HG02885 (cell line): ENCODE measurements around the gene HIRIP3.
"Not testable (repeated sequence)": the region's sequence is repeated elsewhere in the genome, so short reads cannot be mapped to it uniquely, and the experiment has no call there.

Experiments used
- ATAC-seq: cut with Tn5 transposase; IDR thresholded peaks from one replicate; pipeline ENCODE4 v1.9.1; 2021; ENCODE audit warnings: mild to moderate bottlenecking; ENCODE audit not compliant: unreplicated experiment, poor library complexity

HIRIP3 gene

DNA sequence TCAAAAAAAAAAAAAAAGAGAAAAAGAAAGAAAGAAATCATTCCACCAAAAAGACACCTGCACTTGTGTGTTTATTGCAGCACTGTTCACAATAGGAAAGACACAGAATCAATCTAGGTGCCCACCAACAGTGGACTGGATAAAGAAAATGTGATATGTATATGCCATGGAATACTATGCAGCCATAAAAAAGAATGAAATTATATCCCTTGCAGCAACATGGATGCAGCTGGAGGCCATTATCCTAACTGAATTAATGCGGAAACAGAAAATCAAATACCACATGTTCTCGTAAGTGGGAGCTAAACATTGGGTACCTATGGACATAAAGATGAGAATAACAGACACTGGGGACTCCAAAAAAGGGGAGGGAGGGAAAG, 21.9 kb upstream of the HIRIP3 start:
- no peak for ATAC-seq

- no peak for ATAC-seq
Observed at GRCh38 chr16:30016555-30017276, 21.3 kb upstream of the HIRIP3 start.

DNA sequence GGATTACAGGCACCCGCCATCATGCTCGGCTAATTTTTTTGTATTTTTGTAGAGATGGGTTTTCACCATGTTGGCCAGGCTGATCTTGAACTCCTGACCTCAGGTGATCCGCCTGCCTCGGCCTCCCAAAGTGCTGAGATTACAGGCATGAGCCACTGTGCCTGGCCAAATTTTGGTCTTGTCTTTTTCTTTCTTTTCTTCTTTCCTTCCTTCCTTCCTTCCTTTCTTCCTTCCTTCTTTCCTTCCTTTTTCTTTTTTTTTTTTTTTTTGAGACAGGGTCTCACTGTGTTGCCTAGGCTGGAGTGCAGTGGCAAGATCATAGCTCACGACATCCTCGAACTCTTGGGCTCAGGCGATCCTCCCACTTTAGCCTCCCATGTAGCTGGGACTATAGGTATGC, 20.0 kb upstream of the HIRIP3 start:
- not testable (repeated sequence) for ATAC-seq

DNA sequence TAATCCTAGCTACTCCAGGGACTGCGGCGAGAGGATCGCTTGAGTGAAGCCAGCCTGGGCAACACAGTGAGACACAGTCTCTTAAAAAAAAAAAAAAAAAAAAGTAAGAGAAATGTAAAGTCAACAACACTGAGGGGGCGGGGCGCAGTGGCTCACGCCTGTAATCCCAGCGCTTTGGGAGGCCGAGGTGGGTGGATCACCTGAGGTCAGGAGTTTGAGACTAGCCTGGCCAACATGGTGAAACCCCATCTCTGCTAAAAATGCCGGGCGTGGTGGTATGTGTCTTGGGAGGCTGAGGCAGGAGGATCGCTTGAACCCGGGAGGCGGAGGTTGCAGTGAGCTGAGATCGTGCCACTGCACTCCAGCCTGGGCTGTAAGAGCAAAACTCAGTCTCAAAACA, 17.2 kb upstream of the HIRIP3 start:
- not testable (repeated sequence) for ATAC-seq

DNA sequence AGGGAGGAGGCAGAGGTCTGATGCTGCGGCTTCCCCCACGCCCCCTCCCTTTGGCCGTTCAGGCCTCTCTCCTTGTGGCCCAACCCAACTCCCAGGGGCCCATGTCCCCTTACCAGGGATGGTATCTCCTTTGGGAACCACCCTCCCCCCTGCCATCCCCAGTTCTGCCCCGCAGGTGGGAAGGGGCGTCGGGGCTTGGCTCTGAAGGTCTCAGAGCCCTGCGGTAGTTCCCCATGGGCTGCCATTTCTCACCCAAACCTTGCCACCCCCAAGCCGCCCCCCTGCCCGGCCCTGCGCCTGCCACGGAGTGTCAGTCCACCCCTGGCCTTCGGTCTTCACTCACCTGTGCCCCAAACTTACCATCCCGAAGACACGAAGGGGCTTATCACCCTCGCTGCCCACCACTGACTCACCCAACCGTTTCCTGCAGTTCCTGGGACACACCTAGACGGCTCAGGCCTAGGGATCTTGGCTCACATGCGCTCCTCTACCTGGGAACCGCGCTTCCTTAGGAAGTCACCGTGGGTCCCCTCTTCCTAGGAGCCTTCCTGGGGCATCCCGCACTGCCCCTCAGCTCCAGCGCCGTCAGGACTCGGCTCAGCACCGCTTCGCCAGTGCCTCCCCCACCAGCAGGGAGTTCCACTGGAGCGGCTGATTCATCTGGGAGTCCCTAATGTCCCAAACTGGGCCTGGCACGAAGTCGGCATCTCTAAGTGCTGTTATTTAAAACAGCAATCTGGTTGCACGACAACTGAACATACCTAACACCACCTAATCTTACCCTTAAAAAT, 16.5 kb upstream of the HIRIP3 start:
- no peak for ATAC-seq

GRCh38 chr16:30010844-30011713, 15.7 kb upstream of the HIRIP3 start, which contains the start of gene DOC2A:
Gene DOC2A (minus strand): TSS chr16:30011027. CDS start chr16:30010222, 805 bp downstream.
- no peak for ATAC-seq

DNA sequence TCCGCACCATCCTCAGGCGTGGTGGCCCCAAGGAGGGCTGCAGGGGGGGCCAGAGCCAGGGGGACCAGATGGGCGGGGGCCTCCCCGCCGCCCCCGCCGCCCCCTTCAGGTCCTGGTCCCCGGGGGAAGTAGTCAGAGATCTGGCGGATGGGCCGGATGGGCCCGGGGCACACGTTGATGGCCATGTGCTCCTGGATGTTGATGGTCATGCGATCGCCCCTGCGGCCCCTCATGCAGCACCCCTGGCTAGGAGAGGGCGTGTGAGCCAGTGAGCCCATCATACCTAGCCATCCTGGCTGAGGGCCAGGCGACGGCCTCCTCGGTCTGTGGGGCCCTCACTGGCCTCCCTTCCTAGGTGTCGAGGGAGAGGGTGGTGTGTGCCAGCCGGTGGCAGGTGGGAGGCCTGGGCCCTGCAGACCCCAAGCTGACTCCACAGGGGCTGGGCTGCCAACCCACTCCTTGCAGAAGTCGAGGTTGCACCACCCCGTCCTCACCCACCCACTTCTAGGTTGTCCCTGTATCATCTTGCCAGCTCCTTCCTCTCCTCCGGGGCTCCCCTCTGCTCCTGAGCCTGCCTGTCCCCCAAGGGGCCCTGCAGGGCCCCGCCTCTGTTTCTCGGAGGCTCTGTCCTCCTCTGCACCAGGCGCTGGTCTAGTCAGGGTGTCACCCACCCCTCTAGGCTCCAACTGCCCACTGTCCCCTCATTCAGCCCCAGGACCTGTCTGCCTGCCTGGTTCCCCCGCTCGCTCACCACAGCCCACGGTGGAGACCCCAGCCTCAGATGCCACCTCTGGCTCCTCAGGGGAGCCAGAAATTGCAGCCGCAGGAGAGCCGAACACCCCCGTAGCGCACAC, 14.8 kb upstream of the HIRIP3 start:
- no peak for ATAC-seq

- no peak for ATAC-seq
Observed at GRCh38 chr16:30009085-30009862, 13.9 kb upstream of the HIRIP3 start.

GRCh38 chr16:30007378-30007895, 12.0 kb upstream of the HIRIP3 start:
- no peak for ATAC-seq

DNA sequence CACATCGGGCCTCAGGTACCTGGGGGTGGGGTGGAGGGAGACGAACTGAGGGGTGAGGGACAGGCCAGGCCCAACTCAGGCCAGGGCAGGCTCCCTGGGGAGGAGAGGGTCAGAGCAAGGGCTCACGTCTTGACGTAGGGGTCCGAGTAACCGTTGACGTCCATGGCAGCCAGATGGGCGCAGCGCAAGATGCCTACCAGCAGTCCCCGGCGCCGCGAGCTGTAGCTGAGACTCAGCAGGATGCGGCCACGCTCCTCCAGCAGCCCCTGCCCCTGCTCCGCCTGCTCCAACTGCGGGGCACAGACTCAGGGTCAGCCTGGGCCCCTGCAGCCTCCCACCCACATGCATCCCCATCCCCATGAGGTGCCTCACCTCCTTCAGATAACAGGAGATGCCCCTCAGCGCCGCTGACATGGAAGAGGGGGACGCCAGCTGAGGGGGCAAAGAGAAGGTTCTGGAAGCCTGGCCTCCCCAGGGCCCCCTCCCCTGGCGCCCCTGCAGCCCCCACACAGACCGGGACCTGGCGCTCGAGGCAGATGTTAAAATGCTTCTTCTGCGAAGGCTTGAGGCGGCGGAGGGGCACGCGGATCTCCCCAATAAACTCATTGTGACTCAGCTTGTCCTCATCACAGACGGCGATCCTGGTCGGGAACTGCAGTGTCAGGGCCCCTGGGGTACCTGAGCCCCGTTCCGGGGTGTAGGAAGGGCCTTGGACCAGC, 11.4 kb upstream of the HIRIP3 start:
- ATAC-seq: no peak

DNA sequence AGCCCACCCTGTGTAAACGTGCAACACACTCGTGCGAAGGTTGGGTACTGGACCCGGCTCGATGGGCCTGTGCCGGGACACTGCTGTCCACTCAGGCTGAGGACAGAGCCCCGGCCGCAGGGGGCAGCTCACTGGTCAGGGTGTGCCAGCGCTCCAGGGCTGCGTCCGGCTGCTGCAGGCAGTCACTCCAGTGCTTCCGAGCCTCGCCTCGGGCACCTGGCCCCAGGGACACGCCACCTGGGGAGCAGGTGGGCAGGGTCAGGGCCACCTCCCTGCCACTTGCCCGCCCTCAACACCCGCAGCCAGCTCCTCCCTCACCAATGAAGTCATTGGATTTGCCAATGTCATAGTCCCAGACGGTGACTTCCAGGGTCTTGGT, 10.7 kb upstream of the HIRIP3 start:
- no peak for ATAC-seq

- no peak for ATAC-seq
Observed at GRCh38 chr16:30005341-30006094, 10.1 kb upstream of the HIRIP3 start.

DNA sequence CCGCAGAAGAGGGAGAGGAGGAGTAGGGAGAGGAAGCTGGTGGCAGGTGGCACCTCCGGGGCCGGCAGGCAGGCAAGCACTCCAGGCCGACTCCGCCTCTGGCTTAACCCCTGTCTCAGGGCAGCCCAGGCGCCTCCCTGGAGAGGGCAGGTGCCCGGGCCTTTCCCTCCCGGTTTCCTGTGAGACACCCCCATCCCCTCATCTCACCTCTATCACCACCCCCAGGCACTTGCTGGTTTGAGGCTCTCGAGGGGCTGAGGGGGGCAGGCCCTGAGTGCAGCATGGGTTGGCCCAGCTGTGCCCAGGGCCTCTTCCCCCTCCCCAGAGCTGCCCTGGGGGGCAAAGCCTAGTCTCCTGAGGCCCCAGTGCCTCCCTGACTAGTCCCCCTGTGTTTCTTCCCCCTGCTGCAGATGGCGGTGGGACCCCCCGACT, 9.4 kb upstream of the HIRIP3 start:
- ATAC-seq: no peak

GRCh38 chr16:30004424-30004776, 9.0 kb upstream of the HIRIP3 start:
- no peak for ATAC-seq

DNA sequence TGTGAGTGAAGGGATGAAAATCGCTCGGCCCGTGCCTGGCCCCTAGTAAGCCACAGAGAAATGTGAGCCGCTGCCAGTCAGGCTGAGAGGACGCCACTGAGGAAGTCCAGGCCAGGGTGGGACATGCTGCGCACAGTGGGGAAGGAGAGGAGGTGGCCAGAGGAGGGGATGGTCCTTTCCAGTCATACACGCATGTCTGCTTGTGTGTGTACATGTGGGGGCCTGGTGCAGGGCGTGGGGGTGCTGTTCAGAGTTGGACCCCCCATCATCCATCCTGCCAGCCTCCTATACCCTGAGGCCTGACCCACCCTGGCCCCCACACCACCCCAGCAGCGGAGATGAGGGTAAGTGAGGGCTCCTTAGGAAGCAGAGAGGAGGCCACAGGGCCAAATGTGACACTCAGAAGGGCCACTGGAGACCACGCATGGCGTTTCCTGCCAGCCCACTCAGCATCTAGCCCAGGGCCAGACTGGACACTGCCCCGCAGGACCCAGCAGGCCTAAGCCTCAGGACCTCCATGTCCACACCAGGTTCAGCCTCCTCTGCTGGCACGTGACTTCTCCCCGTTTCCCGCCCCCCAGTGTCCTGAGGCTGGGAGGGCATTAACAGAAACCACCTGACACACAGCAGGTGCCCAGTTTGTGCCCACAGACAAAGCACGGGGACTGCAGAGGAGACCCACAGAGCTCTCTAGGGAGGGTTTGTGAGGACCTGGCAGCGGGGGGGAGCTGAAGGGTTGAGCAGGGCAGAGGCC, 8.4 kb upstream of the HIRIP3 start:
- no peak for ATAC-seq

DNA sequence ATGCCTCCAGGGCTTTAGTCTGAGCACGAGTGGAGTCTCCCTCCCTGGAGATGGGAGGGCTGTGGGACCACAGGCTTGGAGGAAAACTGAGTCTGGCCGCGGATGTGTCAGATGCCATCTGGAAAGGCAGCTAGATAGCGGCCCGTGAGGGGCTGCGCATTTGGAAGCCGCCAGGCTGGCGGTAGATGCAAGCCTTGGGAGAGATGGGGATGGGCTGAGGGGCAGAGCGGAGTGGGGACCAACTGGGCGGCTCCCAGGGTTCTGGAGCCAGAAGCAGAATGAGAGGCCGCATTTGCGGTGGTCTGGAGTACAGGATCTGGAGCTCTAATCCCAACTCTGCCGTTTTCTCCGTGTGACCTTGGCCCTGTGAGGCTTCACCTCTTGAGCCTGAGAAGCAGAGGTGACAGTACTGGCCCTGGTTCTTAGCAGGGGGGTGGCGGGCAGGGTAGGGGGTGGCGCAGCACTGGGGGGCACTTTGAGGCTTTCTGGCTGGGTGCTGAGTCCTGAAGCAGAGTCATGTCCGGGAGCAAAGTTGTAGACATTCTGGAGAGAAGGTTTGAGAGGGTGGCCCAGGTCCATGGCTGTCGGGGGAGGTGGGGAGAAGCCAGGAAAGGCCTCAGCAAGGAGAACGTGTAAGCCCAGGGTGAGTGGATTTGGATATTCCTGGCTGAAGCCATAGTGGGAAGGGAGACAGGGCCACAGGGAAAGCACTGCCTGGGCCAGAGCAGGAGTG, 7.4 kb upstream of the HIRIP3 start:
- no peak for ATAC-seq
